T-helper 17 cell (primary cell): ENCODE data around the gene CXXC4. TPM values are rescaled to one million over a fixed set of nuclear protein-coding genes. Genes with fewer than 3 reads are reported as not detected.

ENCODE experiments used
- ATAC-seq: fragments of 150-1000 bp; cut with Tn5 transposase; 2 replicates; pipeline ENCODE4 v1.10.0; 2021; ENCODE audit warnings: mild to moderate bottlenecking, moderate library complexity
- DNase-seq, 3 donors: peaks; one replicate each; pipeline versions ENCODE4 v3.0.0 to v3.0.0-alpha.2; 2020 to 2021
- H3K9me3 ChIP-seq: one replicate; pipeline ENCODE4 v1.7.0; 2013; ENCODE audit warnings: low read length, mild to moderate bottlenecking; ENCODE audit not compliant: control insufficient read depth, poor library complexity, severe bottlenecking
- H3K27ac Mint-ChIP-seq: one replicate; pipeline ENCODE4 v1.8.0; 2022; ENCODE audit warnings: mild to moderate bottlenecking, moderate library complexity, mixed read lengths
- H3K27me3 Mint-ChIP-seq: one replicate; pipeline ENCODE4 v1.8.0; 2022; ENCODE audit warnings: mixed read lengths
- H3K36me3 Mint-ChIP-seq: one replicate; pipeline ENCODE4 v1.8.0; 2022; ENCODE audit warnings: low read depth, mixed read lengths
- H3K4me1 Mint-ChIP-seq: one replicate; pipeline ENCODE4 v1.8.0; 2022; ENCODE audit warnings: mild to moderate bottlenecking, mixed read lengths
- H3K4me3 Mint-ChIP-seq: one replicate; pipeline ENCODE4 v1.8.0; 2022; ENCODE audit warnings: mild to moderate bottlenecking, moderate library complexity, mixed read lengths
- total RNA-seq, 4 donors: library from RNA in 2 of 4; stranded (reverse) in 2 of 4; gene quantifications; one replicate each; pipeline ENCODE4 v1.2.3 and lab custom pipeline; 2022 to 2026

CXXC4 gene
- total RNA-seq, 2 donors from 2014 or later, result 0.07 to 0.21 TPM

DNA sequence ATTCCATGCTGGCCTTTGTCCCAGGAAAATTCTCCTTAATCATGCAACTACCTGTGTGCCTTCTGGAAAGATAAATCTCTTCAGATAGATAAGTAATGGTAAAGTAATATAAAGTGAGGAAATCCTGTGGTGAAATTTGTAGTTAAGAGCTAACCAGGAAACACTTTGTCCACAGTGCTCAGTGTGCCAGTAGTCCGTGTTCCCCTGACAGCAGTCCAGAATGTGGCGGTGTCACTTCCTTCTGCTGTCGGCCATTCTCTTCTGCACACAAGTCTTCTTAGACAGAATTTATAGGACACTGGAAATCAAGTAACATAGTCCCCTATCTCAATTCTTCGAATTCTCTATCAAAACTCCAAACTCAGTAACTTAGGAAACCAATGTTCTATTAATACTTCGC, 5.7 kb upstream of the CXXC4 start:
- Mint-ChIP-seq H3K27me3 (peaks cover 14% of the 10 kb centered on the region), H3K4me1 (peaks cover 3% of the 10 kb centered on the region), H3K27ac (no peak overlapping the region), H3K36me3 (no peaks in the 10 kb centered on the region), H3K4me3 (no peak overlapping the region)
- ATAC-seq (no peak), DNase-seq (no peak)
- H3K9me3 ChIP-seq, result no peaks in the 10 kb centered on the region

DNA sequence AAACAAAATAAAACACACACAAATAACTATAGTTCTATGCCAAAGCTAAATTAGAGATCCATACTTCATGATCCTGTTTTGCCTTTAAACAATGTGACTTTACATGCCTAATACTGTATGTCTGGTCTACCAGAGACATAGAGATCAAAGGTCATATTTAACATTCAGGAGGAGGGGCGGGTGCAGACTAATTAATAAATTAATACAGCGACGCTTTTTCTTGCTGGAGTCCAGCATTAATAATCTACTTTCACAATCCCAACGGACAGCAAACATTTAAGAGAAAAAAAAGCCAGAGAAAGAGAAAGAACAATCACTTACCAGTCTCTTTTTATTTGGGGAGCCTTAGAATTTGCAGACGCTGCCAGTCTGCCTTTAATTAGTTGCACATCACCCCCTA, 509 bp downstream of the CXXC4 start:
- no peaks in the 10 kb centered on the region for H3K9me3 ChIP-seq
- Mint-ChIP-seq H3K27ac (peak overlapping the region; percentile 3), H3K4me1 (peaks cover 34% of the 10 kb centered on the region), H3K27me3 (peaks cover 34% of the 10 kb centered on the region), H3K36me3 (no peaks in the 10 kb centered on the region), H3K4me3 (peak overlapping the region; percentile 87)
- DNase-seq, result no peak
- ATAC-seq, result no peak

DNA sequence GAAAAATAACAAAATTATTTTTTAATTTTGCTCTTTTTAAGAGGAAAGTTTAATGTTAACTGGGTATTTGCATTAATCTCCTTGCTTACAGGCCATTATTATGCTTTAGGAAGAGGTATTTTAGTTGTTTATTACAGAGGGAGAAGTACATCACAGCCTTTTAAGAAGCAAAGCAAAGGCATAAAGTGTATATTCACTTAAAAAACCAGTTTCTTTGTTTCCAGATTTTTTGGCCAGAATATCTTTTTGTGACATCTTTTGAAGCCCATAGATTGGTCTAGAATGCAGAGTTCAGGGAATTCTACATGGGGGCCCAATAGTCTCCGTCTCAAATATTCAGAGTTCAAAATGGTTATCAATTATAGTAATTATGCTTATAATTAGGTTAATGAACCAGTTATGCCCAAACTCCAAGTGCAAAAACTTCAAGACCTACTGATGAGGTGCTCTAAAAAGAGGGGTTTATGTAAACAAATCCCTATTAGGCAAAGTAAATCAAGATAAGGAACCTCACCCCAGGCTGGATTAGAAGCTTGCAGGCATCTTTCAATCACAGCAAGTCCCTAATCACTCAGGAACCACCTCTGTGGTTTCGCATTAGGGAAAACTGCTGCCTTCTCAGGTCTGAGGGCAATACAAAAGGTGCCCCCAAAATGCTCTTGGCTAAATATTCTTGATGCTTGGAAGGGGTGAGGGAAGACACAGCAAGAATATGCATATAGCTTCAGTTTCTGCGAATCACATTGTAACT, 1.4 kb downstream of the CXXC4 start:
- Mint-ChIP-seq H3K27me3 (peaks cover 34% of the 10 kb centered on the region), H3K27ac (no peak overlapping the region), H3K4me3 (no peak overlapping the region), H3K4me1 (peaks cover 34% of the 10 kb centered on the region), H3K36me3 (no peaks in the 10 kb centered on the region)
- no peaks in the 10 kb centered on the region for H3K9me3 ChIP-seq
- ATAC-seq, result no peak
- no peak for DNase-seq

DNA sequence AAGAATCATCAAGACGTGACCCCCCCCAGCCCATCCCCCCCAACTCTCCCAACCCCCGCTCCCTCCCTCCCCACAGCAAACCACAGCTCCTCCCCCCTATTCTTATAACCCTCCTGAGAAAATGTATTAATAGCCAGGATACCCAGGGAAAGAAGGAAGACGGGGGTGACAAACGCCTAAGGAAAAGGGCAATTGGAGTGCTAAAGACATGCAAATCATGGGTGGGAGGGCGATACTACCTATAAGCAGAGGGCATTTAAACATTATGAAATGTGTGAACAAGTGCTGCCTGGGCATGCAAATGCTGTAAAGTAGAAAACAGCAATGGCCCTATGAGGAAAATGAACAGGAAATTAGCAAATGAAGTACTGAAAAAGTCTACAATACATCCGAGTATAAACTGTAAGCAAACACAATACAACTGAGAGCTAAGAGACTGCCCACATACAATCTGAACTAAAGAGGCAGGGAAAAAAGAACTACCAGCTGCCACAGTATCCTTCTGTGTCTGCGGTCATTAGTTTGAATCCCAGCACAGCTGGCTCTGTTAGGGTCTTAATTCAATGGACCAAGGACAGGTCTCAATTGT, 2.4 kb downstream of the CXXC4 start:
- ATAC-seq, result no peak
- H3K9me3 ChIP-seq, result no peaks in the 10 kb centered on the region
- no peaks in the 10 kb centered on the region for H3K36me3 Mint-ChIP-seq
- H3K4me3 Mint-ChIP-seq, result peak overlapping the region; percentile 93
- peaks cover 34% of the 10 kb centered on the region for H3K4me1 Mint-ChIP-seq
- peaks cover 43% of the 10 kb centered on the region for H3K27me3 Mint-ChIP-seq
- DNase-seq, result no peak
- no peak overlapping the region for H3K27ac Mint-ChIP-seq

DNA sequence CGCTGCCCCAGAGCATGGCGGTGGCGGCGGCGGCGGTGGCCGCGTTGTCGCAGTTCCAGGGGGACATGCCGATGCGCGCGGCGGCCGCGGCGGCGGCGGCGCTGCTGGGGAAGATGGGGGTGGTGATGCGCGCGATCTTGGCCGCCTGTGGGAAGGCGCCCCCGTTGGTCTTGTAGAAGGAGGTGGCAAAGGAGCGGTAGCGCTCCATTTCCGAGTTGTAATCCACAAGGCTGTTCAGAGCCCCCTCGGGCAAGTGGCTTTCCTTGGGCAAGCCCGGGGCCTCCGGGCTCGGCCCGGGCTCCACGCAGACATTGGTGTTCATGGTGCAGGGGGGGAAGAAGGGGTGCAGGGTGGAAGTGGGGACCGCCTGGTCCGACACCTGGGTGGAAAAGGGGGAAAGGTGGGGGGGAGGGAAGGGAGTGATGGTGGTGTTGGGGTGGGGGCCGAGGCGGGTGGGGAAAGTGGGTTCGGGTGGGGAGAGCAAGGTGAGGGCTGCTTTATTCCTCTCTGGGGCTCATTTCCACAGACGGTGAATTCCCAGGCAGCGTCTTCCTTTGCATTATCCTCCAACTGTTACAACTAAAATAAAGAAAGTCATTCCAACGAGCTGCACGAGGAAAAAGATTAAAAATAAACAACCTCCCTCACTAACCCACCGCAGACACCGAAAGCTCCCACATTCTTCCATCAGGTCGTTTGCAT, 3.1 kb downstream of the CXXC4 start:
- H3K36me3 Mint-ChIP-seq, result no peaks in the 10 kb centered on the region
- DNase-seq (peak in 1 of 3 donors; percentile 39), ATAC-seq (peak; percentile 65)
- H3K4me1 Mint-ChIP-seq, result peaks cover 34% of the 10 kb centered on the region
- no peaks in the 10 kb centered on the region for H3K9me3 ChIP-seq
- H3K27me3 Mint-ChIP-seq, result peaks cover 48% of the 10 kb centered on the region
- H3K4me3 Mint-ChIP-seq, result peak overlapping the region; percentile 93
- H3K27ac Mint-ChIP-seq, result no peak overlapping the region

DNA sequence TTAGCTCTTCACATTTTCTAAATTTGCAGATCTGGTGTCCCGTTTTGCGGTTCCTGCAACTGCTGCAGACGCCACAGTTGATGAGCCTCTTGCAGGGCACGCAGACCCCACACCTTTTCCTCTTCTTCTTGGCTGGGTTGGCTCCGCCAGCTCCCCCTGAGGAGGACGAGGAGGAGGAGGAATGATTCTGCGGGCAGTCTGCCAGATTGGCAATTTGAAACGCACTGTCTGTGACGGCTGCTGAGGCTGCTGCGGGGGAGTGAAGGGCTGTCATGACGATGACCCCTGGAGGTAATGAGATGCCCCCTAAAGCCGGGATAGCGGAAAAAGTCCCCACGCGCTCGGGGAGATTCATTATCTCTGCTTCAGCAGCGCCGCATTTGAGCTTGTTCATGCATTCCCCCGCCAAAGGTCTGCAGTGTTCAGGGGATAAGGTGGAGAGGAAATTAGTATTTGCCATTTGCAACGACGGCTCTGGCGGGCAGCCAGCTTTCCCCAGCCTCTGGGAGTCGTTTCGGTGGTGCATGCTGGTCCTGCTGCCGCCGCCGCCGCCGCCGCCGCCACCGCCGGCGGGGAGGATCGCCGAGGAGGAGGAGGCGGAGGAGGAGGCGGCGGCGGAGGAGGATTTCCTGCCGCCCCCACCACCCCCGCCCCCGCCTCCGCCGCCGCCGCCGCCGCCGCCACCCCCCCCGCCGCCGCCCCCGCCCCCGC, 3.8 kb downstream of the CXXC4 start:
- Mint-ChIP-seq H3K36me3 (no peaks in the 10 kb centered on the region), H3K27ac (peak overlapping the region; percentile 79), H3K4me3 (peak overlapping the region; percentile 93), H3K27me3 (peaks cover 48% of the 10 kb centered on the region), H3K4me1 (peaks cover 34% of the 10 kb centered on the region)
- H3K9me3 ChIP-seq, result no peaks in the 10 kb centered on the region
- ATAC-seq (peak; percentile 70), DNase-seq (peak; percentile 30 to 44 (median 42))

DNA sequence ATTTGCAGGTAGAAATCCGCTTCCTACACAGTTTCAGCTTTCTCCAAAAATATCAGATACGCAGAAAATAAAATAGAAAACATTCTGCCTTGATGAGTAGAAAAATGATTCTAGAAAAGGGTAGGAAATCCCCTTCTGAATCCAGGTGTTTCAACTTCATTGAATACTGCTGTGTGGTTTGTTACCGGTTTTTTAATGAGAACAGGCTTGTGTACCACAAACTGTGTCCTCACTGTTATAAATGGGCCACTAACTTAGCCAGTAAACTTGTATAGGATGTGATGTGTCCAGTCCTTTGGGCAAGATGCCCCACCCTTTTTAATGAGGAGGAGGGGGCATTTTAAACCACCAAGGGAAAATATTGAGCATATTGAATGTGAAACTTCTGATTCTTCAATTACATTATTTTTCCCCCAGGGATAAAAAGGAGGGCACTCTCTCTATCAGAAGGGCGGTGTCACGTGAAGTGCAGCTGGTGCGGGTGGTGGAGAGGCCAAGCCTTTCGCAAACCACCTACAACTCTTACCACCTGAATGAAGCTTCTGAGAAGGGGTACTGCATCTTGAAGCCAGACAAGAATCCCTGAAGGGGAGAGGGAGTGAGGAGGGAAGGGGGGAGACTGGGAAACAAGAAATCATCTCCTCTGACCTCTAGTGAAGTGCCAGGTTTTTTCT, 4.5 kb downstream of the CXXC4 start:
- peaks cover 42% of the 10 kb centered on the region for H3K27me3 Mint-ChIP-seq
- ATAC-seq, result peak; percentile 38

DNA sequence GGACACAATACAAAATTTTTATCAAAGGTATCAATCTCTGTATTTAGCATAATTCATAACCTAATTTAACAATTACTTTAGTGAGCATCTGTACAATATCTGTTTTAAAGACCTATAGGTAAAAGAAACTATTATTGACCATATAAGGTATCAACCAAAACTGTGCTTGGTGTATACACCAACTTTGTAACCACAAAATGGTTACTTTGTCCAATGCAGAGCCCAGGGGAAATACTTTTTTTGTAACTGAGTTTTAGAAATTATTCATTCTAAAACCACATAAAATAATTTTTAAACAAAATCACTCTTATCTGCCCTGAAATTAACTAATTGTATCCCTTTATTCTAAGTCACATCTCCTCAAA, 5.0 kb downstream of the CXXC4 start:
- Mint-ChIP-seq H3K36me3 (no peaks in the 10 kb centered on the region), H3K4me1 (peaks cover 26% of the 10 kb centered on the region), H3K27ac (peak overlapping the region; percentile 79), H3K4me3 (no peak overlapping the region), H3K27me3 (peaks cover 41% of the 10 kb centered on the region)
- no peak for DNase-seq
- no peak for ATAC-seq
- no peaks in the 10 kb centered on the region for H3K9me3 ChIP-seq

More for the DNA sequence above, 4.5 kb downstream of the CXXC4 start:
- H3K4me3 Mint-ChIP-seq, result peak overlapping the region; percentile 93
- H3K36me3 Mint-ChIP-seq, result no peaks in the 10 kb centered on the region
- H3K4me1 Mint-ChIP-seq, result peaks cover 29% of the 10 kb centered on the region
- DNase-seq, result no peak
- no peaks in the 10 kb centered on the region for H3K9me3 ChIP-seq
- peak overlapping the region; percentile 79 for H3K27ac Mint-ChIP-seq

DNA sequence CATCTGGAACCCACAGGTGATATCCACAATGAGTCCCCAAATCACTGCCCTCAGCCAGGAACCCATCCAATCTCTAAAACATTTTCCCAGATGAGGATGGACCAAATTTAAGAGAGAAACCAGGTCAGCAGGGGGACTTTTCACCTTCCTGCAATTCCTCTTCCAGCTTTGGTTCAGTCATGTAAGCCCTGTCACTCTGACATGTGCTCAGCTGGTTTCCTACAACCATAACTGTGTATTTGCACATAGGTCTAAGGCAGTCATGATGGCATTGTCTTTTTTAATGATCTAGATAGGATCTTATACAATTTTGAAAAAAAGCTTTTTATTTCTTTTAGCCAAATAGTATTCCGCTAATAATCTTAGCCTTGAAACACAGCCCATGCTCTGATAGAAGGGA, 6.5 kb downstream of the CXXC4 start:
- Mint-ChIP-seq H3K4me3 (no peak overlapping the region), H3K36me3 (no peaks in the 10 kb centered on the region), H3K27me3 (peaks cover 34% of the 10 kb centered on the region), H3K4me1 (peaks cover 18% of the 10 kb centered on the region), H3K27ac (no peak overlapping the region)
- DNase-seq (no peak), ATAC-seq (no peak)
- H3K9me3 ChIP-seq, result no peaks in the 10 kb centered on the region

DNA sequence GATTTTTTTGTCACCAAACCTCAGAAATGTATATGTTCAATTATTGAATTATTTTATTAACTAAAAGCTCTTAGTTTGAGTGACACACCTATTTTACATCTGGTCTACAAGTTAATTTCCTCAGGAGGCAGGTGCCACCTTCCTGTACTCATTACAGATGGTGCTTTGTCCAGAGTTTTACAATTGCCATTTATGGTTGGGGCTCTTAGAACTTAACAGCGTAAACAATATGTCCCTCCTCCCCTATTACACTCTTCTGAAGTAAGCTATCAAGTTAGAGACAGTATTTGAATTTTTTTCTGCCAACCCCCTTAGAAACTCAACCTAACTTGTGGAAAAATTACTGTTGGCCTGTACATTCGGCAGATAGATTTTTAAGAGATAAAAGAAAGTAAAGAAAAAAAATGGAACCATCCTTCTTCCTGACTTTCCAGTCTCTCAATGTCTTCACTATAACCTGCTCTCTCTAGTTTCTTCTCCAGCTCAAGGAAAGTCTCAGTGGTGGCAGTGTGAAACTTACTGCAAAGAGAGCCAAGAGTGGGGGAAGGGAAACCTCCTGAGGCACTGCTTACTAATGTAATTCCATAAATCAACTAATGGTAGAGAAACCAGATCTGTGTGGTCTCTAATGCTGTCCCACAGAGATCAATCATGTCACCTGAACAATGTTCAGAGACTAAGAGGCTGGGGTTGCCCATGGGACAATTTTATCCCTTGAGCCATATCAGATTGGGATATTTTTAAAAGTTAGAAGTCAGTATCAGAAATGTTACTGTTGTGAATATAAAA, 7.8 kb downstream of the CXXC4 start:
- Mint-ChIP-seq H3K36me3 (no peaks in the 10 kb centered on the region), H3K4me1 (peaks cover 11% of the 10 kb centered on the region), H3K27me3 (peaks cover 30% of the 10 kb centered on the region), H3K27ac (no peak overlapping the region), H3K4me3 (no peak overlapping the region)
- ATAC-seq, result no peak
- DNase-seq, result no peak
- H3K9me3 ChIP-seq, result no peaks in the 10 kb centered on the region

DNA sequence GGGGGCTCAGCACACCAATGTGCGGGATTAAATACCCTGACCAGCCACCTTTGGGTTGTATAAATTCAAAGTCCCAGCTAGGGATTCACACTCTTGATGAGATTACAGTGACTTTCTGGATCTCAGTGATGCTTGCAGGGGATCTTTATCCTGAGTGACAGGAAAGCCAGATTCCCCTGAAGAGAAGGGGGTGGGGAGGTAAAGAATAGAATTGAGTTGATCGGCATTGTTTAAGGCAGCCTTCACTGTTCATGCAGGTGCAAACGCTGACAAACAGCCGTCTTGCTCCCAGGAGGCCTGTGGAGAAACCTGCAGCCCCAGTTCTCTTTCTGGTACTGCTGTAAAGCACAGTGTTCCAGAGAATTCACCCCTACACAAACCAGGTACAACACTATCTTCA, 19.0 kb downstream of the CXXC4 start:
- Mint-ChIP-seq H3K4me3 (no peak overlapping the region), H3K27ac (no peak overlapping the region), H3K27me3 (peaks cover 6% of the 10 kb centered on the region), H3K36me3 (no peaks in the 10 kb centered on the region), H3K4me1 (no peaks in the 10 kb centered on the region)
- ATAC-seq (no peak), DNase-seq (no peak)
- no peaks in the 10 kb centered on the region for H3K9me3 ChIP-seq

DNA sequence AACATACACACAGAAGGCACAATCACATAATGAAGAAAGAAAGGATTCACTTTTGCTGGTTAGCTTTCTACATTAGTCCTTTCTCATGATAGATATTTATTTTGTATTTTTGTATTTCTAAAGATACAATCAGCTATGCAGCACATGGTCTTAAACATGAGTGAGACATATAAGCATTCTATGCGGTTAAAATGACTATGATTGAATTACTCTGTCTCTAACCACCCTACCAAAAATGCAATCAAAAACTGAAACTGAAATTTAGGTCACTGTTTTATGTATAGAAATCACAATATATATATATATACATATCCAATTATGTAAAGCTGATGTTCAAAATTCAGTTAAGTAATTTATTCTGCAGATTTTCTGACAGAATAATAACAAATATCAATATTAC, 21.9 kb downstream of the CXXC4 start:
- Mint-ChIP-seq H3K27ac (no peak overlapping the region), H3K4me3 (no peak overlapping the region), H3K36me3 (no peaks in the 10 kb centered on the region), H3K27me3 (peaks cover 4% of the 10 kb centered on the region), H3K4me1 (no peaks in the 10 kb centered on the region)
- ATAC-seq (no peak), DNase-seq (no peak)
- H3K9me3 ChIP-seq, result no peaks in the 10 kb centered on the region
